Fibroblast of lung (primary cell): ENCODE results near the gene ELMOD3. TPM values are rescaled to one million over a fixed set of nuclear protein-coding genes. Genes with fewer than 3 reads are reported as not detected.
"Not testable (repeated sequence)": the region's sequence is repeated elsewhere in the genome, so short reads cannot be mapped to it uniquely, and the experiment has no call there.

Experiments used
- DNase-seq, 2 donors: peaks; one replicate each; pipeline versions ENCODE4 v3.0.0 to v3.0.0-alpha.2; 2010; ENCODE audit warnings: low read depth in 2 of 2
- H2AFZ ChIP-seq: 2 replicates; pipeline ENCODE4 v1.5.1; 2012; ENCODE audit warnings: low read length, control low read depth, inconsistent platforms
- H3K27ac ChIP-seq: 2 replicates; pipeline ENCODE4 v1.5.1; 2011; ENCODE audit warnings: low read length, control low read depth; ENCODE audit not compliant: insufficient read depth
- H3K27me3 ChIP-seq: 2 replicates; pipeline ENCODE4 v1.5.1; 2011; ENCODE audit warnings: mild to moderate bottlenecking, low read length; ENCODE audit not compliant: control insufficient read depth, insufficient read depth
- H3K36me3 ChIP-seq: 2 replicates; pipeline ENCODE4 v1.5.1; 2011; ENCODE audit warnings: low read length; ENCODE audit not compliant: control insufficient read depth, insufficient read depth
- H3K4me1 ChIP-seq: 2 replicates; pipeline ENCODE4 v1.5.1; 2011; ENCODE audit warnings: low read length; ENCODE audit not compliant: control insufficient read depth, insufficient read depth; ENCODE audit errors: extremely low read depth
- H3K4me2 ChIP-seq: 2 replicates; pipeline ENCODE4 v1.5.1; 2011; ENCODE audit warnings: low read length, control low read depth; ENCODE audit not compliant: insufficient read depth; ENCODE audit errors: extremely low read depth
- H3K4me3 ChIP-seq, 4 experiments: fragments of 200-600 bp in 1 of 4; sonication (generic) in 1 of 4; replicated peaks in 1 of 4; 2 replicates each; pipeline ENCODE4 v1.5.1; 2011 to 2016; ENCODE audit warnings: low read length in 4 of 4, low read depth in 3 of 4, mild to moderate bottlenecking in 3 of 4, control low read depth in 2 of 4, inconsistent platforms in 1 of 4, mixed read lengths in 1 of 4; ENCODE audit not compliant: insufficient read depth in 1 of 4; ENCODE audit errors: control extremely low read depth in 1 of 4
- H3K79me2 ChIP-seq: 2 replicates; pipeline ENCODE4 v1.5.1; 2012; ENCODE audit warnings: mild to moderate bottlenecking, low read length, inconsistent platforms; ENCODE audit not compliant: control insufficient read depth, insufficient read depth
- H3K9ac ChIP-seq: 2 replicates; pipeline ENCODE4 v1.5.1; 2011; ENCODE audit warnings: mild to moderate bottlenecking, low read length, control low read depth; ENCODE audit not compliant: insufficient read depth
- H3K9me3 ChIP-seq: 2 replicates; pipeline ENCODE4 v1.5.1; 2012; ENCODE audit warnings: low read depth, low read length; ENCODE audit not compliant: control insufficient read depth, insufficient read depth
- H4K20me1 ChIP-seq: 2 replicates; pipeline ENCODE4 v1.5.1; 2011; ENCODE audit warnings: low read length; ENCODE audit not compliant: control insufficient read depth, insufficient read depth; ENCODE audit errors: extremely low read depth
- EZH2 ChIP-seq: IDR thresholded peaks from 2 replicates; pipeline ENCODE4 v1.5.1; 2012; ENCODE audit warnings: low read length, control low read depth, mild to moderate bottlenecking; ENCODE audit errors: missing control alignments
- polyA plus RNA-seq, 2 donors: library from polyadenylated mRNA; depleted of rRNA in 1 of 2; stranded (reverse) in 1 of 2; unstranded in 1 of 2; fragments of >200 nt; gene quantifications; 2 replicates each; pipeline ENCODE4 v1.2.1, GENCODE V29; 2011 to 2012; ENCODE audit warnings: missing spikeins in 1 of 2
- total RNA-seq: library from RNA; depleted of rRNA; stranded (reverse); fragments of >200 nt; gene quantifications from 2 replicates; pipeline ENCODE4 v1.2.1, GENCODE V29; 2014
- TF ChIP-seq, protein P1 (sequence below), 2 donors: IDR thresholded peaks in 1 of 2; conservative IDR thresholded peaks in 1 of 2; 1 replicate in 1 of 2; 2 replicates in 1 of 2; pipeline ENCODE4 v1.5.1; 2011 to 2012; ENCODE audit warnings: low read length in 2 of 2, control low read depth in 1 of 2, inconsistent platforms in 1 of 2, low read depth in 1 of 2, mild to moderate bottlenecking in 1 of 2

ELMOD3 gene
- total and polyA plus RNA-seq, 2 donors (not counting 1 experiment from before 2014, with no cell fraction given): 13.0 to 27.9 TPM

DNA sequence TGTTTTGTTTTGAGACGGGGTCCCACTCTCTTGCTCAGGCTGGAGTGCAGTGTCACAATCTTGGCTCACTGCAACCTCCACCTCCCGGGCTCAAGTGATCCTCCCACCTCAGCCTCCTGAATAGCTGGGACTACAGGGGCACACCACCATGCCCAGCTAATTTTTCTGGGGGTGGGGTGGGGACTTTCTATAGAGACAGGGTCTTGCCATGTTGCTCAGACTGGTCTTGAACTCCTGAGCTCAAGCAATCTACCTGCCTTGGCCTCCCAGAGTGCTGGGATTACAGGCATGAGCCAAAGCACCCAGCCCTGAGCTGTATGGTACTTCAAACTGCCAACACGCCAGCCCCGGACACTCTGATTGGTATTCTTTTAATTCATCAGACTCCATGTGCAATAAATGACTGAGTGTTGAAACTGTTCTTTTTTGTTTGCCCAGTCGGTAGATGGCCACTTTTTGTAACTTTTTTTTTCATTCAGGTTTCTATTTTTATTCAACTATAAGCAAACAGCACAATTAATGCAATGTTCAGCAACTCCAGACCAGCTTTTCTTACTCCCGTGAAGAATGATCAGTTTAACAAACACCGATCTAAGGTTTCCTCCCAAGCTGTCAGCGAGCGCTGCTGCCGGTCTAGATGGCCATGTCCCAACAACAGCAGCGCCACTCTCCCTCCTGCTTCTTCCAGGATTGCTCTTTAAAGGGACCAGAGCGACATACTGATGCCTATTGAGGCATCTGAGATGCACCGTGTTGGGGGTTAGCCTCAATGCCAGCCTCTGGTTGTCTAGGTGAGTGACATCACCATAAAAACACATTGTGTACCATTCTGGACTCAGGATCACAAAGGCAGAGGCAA, 14.3 kb upstream of the ELMOD3 start:
- Histone ChIP-seq H3K27ac (no peak overlapping the region), H2AFZ (no peak overlapping the region), H3K79me2 (no peaks in the 10 kb centered on the region), H3K9ac (no peak overlapping the region), H3K4me1 (no peaks in the 10 kb centered on the region), H3K9me3 (no peaks in the 10 kb centered on the region), H4K20me1 (no peaks in the 10 kb centered on the region), H3K36me3 (peaks cover 5% of the 10 kb centered on the region), H3K27me3 (peaks cover 6% of the 10 kb centered on the region), H3K4me3 (peak overlapping the region in 1 of 4 experiments; percentile 1), H3K4me2 (peak overlapping the region; percentile 3)
- TF ChIP-seq, protein P1, sequence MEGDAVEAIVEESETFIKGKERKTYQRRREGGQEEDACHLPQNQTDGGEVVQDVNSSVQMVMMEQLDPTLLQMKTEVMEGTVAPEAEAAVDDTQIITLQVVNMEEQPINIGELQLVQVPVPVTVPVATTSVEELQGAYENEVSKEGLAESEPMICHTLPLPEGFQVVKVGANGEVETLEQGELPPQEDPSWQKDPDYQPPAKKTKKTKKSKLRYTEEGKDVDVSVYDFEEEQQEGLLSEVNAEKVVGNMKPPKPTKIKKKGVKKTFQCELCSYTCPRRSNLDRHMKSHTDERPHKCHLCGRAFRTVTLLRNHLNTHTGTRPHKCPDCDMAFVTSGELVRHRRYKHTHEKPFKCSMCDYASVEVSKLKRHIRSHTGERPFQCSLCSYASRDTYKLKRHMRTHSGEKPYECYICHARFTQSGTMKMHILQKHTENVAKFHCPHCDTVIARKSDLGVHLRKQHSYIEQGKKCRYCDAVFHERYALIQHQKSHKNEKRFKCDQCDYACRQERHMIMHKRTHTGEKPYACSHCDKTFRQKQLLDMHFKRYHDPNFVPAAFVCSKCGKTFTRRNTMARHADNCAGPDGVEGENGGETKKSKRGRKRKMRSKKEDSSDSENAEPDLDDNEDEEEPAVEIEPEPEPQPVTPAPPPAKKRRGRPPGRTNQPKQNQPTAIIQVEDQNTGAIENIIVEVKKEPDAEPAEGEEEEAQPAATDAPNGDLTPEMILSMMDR (conservative IDR thresholded peaks at IDR 0.05 in 1 of 2, IDR thresholded peaks at IDR 0.05 in 1 of 2; ENCODE audit: low read depth in 1 of 2, low read length in 2 of 2): no peak
- no peak for TF ChIP-seq EZH2
- no peak for DNase-seq

DNA sequence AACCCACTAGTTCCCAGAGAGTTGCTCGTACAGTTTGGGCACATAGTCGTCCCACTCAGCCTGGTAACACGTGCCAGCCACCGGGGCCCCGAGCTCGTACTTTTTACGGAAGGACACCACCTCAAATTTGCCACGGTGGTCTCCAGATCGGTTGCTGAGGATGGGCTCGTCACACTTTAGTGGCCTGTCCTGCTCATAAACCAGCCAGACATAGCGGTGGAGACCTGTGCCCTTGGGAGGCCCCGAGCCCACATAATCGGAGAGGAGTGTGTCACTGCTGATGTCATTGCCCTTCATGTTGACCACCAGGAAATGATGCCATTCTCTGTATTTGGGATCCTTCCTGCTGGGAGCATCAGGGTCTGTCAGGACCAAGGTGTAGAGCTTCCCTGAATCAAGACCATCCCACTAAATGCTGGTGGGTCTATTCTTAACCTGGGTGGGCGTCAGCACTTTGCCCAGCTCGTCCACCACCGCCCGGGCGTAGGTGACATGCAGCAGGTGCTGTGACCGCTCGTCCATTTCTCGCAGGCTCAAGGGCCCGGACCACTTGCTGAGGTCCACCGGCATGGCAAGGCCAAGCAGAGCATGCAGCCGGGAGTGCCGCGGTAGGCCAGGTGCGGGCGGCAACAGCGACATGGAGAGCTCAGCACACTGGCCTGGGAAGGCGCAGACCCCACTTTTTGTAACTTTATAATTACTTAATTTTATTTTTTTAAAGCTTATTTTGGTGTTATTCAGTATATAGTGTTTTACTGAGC, 13.1 kb upstream of the ELMOD3 start:
- H3K9ac ChIP-seq: no peak overlapping the region
- H3K4me1 ChIP-seq: no peaks in the 10 kb centered on the region
- no peaks in the 10 kb centered on the region for H4K20me1 ChIP-seq
- no peak for DNase-seq
- H3K4me3 ChIP-seq: no peak overlapping the region
- H3K27me3 ChIP-seq: peaks cover 6% of the 10 kb centered on the region
- H3K79me2 ChIP-seq: no peaks in the 10 kb centered on the region
- TF ChIP-seq, protein P1 (conservative IDR thresholded peaks at IDR 0.05 in 1 of 2, IDR thresholded peaks at IDR 0.05 in 1 of 2; ENCODE audit: low read depth in 1 of 2, low read length in 2 of 2): no peak
- no peak for TF ChIP-seq EZH2
- H2AFZ ChIP-seq: no peak overlapping the region
- peaks cover 8% of the 10 kb centered on the region for H3K36me3 ChIP-seq
- H3K9me3 ChIP-seq: no peaks in the 10 kb centered on the region
- H3K4me2 ChIP-seq: no peak overlapping the region
- no peak overlapping the region for H3K27ac ChIP-seq

DNA sequence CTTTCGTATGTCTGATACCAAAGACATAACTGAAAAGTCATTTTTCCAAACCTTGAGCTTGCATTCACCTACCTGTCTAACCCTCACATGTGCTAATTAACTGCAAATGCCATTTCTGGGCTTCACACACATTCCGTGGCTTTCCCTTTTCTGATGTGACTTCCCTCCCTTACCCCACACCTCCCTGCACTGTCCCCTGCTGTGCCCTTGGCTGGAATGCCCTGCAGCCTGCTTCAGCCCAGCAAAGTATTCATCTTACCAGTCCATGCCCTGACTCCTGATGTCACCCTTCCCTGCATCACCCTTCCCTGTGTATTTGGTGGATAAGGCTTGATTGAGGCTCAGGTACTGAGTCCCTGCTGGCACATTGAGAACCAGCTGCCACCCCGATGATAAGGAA, 12.4 kb upstream of the ELMOD3 start:
- Histone ChIP-seq H4K20me1 (no peaks in the 10 kb centered on the region), H3K9ac (no peak overlapping the region), H3K79me2 (no peaks in the 10 kb centered on the region), H3K27ac (no peak overlapping the region), H3K27me3 (peaks cover 6% of the 10 kb centered on the region), H3K4me1 (no peaks in the 10 kb centered on the region), H3K9me3 (no peaks in the 10 kb centered on the region), H3K4me2 (no peak overlapping the region), H2AFZ (no peak overlapping the region), H3K4me3 (no peak overlapping the region), H3K36me3 (peaks cover 8% of the 10 kb centered on the region)
- no peak for TF ChIP-seq EZH2
- TF ChIP-seq, protein P1 (conservative IDR thresholded peaks at IDR 0.05 in 1 of 2, IDR thresholded peaks at IDR 0.05 in 1 of 2; ENCODE audit: low read depth in 1 of 2, low read length in 2 of 2): no peak
- no peak for DNase-seq

DNA sequence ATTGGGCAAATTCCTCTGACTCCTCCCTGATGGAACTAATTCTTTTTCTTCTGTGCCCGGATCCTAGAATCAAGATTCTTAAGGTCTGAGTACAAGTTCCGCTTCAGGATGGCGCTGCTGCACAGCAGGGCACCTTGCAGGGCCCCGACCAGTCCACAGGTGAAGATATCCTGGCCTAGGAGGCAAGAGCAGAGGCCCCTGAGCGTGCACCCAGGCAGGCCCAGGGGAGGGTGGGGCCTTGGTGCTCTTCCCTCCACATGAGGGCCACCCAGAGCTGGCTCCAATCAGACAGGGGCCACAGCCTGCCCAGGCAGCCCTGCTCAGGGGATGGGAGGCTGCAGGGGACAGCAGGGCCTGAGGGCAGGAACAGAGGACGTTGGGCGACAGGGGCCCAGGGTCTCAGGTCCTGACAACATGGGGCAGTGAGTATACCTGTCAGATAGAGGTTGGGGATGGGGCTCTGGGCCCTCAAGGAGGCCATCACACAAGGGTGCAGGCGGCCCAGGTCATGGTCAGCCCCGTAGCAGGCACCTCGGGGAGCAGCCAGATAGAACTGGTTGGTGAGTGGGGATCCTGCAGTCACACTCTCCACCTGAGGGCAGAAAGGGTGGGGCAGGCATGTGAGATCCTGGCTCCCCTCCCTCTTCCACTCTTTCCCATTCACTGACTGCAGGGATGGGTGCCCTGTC, 11.2 kb upstream of the ELMOD3 start:
- not testable (repeated sequence) for H3K27ac ChIP-seq

More for the DNA sequence above, 11.2 kb upstream of the ELMOD3 start:
- H3K4me2 ChIP-seq, DNase-seq, H3K36me3 ChIP-seq, H3K4me1 ChIP-seq, H3K4me3 ChIP-seq, H4K20me1 ChIP-seq, H2AFZ ChIP-seq, H3K9me3 ChIP-seq, H3K79me2 ChIP-seq, H3K9ac ChIP-seq, H3K27me3 ChIP-seq: not testable (repeated sequence)
